Activated T-cell treated with anti-CD3 and anti-CD28 coated beads, Interleukin-2, amount 50 U/mL, for 4 hours (primary cell): ENCODE measurements around the gene REV1. TPM values are rescaled to one million over a fixed set of nuclear protein-coding genes. Genes with fewer than 3 reads are reported as not detected.
"Not testable (repeated sequence)": the region's sequence is repeated elsewhere in the genome, so short reads cannot be mapped to it uniquely, and the experiment has no call there.

Experiments used
- ATAC-seq, 2 donors: fragments of 200-7000 bp; cut with Tn5 transposase; one replicate each; pipeline ENCODE4 v1.10.0; 2021
- DNase-seq: peaks from one replicate; pipeline ENCODE4 v3.0.0-alpha.2; 2020
- H3K27me3 Mint-ChIP-seq: one replicate; pipeline ENCODE4 v1.8.0; 2021; ENCODE audit warnings: low read depth, mixed read lengths
- H3K36me3 Mint-ChIP-seq: one replicate; pipeline ENCODE4 v1.8.0; 2022; ENCODE audit warnings: mixed read lengths; ENCODE audit not compliant: insufficient read depth
- H3K4me1 Mint-ChIP-seq: one replicate; pipeline ENCODE4 v1.8.0; 2021; ENCODE audit warnings: low read depth, mixed read lengths
- H3K4me3 Mint-ChIP-seq: one replicate; pipeline ENCODE4 v1.8.0; 2021; ENCODE audit warnings: mild to moderate bottlenecking, moderate library complexity, mixed read lengths
- H3K9me3 Mint-ChIP-seq: one replicate; pipeline ENCODE4 v1.8.0; 2021; ENCODE audit warnings: mixed read lengths
- total RNA-seq, 3 donors: library from RNA; stranded (reverse); gene quantifications; one replicate each; pipeline ENCODE4 v1.2.1, GENCODE V29; 2021

The REV1 gene
- total RNA-seq, 3 donors from 2014 or later, result 22.0 to 26.8 (median 23.1) TPM

DNA sequence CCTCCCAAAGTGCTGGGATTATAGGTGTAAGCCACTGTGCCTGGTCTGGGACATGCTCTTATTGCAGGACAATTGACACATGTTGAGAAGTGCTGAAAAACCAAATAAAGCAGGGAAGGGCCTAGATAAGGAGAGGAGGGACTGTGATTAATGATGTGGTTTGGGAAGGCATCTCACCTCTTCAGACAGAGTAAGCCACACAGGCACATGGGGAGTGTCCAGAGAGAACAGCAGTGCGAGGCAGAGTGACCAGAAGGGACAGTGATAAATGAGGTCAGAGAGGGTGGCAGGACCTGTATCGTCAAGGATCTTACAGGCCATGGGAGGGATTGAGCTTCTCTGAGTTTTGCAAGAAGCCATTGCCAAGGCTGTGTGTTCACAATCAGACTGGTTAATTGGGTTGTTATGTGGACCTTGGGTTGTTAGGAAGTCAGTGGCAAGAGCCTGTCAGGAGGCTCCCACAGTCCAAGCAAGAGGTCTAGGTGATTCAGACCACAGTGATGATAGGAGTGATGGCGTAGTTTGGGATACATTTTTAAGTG, 94.2 kb downstream of the REV1 start:
- Mint-ChIP-seq H3K9me3 (no peaks in the 10 kb centered on the region), H3K4me3 (no peak overlapping the region), H3K36me3 (peaks cover 43% of the 10 kb centered on the region), H3K4me1 (no peaks in the 10 kb centered on the region), H3K27me3 (no peaks in the 10 kb centered on the region)
- no peak for ATAC-seq
- DNase-seq, result no peak

DNA sequence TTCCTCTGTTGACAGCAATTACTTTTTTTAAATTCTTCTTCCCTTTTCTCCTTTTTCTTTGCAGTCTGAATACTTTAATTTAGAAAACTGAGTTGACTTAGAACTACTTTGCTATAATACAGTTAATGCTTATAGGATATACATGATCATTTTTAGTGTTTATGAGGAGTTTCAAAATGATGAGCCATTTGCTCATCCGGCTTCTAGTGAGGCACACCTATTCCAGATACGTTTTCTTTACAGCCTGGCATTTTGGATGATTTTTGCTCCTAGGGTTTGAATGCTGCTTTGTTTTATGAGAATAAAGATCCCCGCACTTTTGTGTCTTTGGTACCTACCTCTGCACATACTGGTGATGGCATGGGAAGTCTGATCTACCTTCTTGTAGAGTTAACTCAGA, 99.9 kb downstream of the REV1 start:
- Mint-ChIP-seq H3K27me3 (no peaks in the 10 kb centered on the region), H3K4me1 (no peaks in the 10 kb centered on the region), H3K9me3 (no peaks in the 10 kb centered on the region), H3K36me3 (peaks cover 26% of the 10 kb centered on the region), H3K4me3 (no peak overlapping the region)
- no peak for ATAC-seq
- no peak for DNase-seq

DNA sequence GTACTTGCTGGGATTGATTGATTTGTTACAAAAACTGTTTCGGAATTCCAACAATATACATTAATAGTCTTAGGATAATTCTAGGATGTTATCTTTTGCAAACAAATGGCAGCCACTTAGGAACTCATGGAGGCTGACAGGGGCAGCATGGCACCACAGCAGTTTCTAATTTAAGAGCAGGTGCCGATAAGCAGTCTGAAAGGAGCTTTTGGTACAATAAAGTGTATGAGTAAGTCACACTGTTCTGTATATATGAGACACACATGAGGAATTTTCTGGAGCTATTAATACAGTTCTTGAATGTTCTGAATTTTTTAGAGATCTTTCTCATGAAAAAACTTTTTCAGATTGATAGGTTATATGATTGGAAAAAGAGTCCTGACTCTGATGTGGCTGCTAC, 100.4 kb downstream of the REV1 start:
- Mint-ChIP-seq H3K9me3 (no peaks in the 10 kb centered on the region), H3K4me1 (no peaks in the 10 kb centered on the region), H3K27me3 (no peaks in the 10 kb centered on the region), H3K4me3 (no peak overlapping the region), H3K36me3 (peaks cover 30% of the 10 kb centered on the region)
- ATAC-seq, result no peak
- DNase-seq, result no peak

DNA sequence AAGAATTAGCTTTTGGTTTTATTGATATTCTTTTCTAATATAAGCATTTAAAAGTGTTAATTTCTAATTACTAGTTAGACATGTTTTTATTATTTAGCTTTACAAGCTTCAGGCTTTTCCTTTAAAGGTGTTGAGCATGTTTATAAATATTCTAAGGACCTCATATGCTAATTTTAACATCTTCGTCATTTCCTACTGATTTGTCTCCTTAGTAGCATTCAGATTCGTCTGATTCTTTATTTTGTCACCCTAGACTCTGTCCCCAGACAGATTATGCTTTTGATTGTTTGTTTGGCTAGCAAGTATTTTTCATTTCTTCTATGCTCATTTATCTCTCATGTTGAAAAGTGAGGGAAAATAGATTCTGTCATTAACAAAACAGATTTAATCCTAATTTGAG, 100.9 kb downstream of the REV1 start:
- ATAC-seq (no peak), DNase-seq (no peak)
- Mint-ChIP-seq H3K4me1 (no peaks in the 10 kb centered on the region), H3K27me3 (no peaks in the 10 kb centered on the region), H3K36me3 (peaks cover 31% of the 10 kb centered on the region), H3K9me3 (no peaks in the 10 kb centered on the region), H3K4me3 (no peak overlapping the region)

DNA sequence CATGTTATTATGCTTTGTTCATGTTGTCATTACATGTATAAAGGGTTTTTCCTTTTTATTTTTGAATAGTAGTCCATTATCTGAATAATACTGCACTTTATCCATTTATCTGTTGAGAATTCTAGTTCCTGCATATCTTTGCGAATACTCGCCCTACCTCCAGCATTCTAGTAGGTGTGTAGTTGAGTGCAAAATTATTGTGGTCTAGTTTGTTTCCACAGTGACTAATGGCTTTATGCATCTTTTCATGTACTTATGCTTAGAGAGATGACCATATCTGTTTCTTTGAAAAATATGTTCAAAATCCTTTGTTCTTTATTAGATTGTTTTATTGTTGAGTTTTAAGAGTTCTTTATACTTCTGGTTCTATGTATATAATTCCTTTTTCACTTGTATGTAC, 103.8 kb downstream of the REV1 start:
- DNase-seq (no peak), ATAC-seq (no peak)
- Mint-ChIP-seq H3K4me3 (no peak overlapping the region), H3K27me3 (no peaks in the 10 kb centered on the region), H3K9me3 (no peaks in the 10 kb centered on the region), H3K36me3 (peaks cover 40% of the 10 kb centered on the region), H3K4me1 (no peaks in the 10 kb centered on the region)

DNA sequence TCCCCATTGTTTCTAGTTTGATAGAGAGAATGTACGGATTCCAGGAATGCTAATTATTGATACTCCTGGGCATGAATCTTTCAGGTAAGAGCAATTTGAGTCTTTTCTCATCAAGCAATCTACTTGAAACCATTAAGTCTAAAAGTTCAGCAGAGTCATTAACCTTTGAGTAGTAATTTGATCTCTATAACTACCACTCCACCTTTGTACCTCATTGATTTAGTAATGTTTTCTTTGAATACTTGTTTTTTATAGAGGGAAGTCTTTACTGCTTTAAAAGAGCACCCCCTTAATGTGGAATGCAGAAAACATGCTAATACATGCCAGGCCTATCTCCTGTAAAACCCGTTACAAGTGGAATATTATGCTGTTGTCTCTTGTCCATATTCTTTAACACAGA, 107.7 kb downstream of the REV1 start:
- Mint-ChIP-seq H3K27me3 (no peaks in the 10 kb centered on the region), H3K9me3 (no peaks in the 10 kb centered on the region), H3K4me3 (no peak overlapping the region), H3K36me3 (peaks cover 55% of the 10 kb centered on the region), H3K4me1 (peaks cover 9% of the 10 kb centered on the region)
- DNase-seq (no peak), ATAC-seq (no peak)

DNA sequence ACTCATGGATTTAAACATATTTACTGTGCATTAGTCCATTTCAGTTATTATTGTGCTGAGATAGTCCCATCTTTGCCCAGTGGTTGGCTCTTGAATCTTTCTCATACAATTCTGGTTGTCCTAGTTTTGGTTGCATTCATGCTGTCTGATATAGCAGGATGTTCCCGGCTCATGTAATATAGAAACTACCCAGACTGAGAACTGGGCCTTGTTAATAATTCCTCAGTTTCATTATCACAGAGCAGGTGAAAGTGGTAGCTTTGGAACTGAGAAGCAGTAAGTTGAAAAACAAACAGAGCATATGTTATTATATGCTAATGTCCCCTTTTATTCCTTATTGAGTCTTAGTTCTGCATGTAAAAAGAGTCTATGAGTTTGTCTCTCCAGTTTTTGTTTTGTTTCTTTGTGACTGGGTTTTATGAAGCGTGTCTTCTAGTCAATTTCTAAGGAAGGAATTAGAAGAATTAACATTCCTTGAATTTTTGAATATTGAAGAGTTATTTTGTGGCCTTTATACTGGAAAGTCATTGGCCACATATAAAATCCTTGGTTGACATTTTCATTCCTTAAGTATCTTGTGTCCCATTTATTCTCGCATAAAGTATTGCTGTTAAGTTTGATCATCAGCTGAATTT, 109.3 kb downstream of the REV1 start:
- DNase-seq (no peak), ATAC-seq (no peak)
- no peak overlapping the region for H3K4me3 Mint-ChIP-seq
- peaks cover 15% of the 10 kb centered on the region for H3K4me1 Mint-ChIP-seq
- H3K27me3 Mint-ChIP-seq, result no peaks in the 10 kb centered on the region
- H3K9me3 Mint-ChIP-seq, result no peaks in the 10 kb centered on the region
- peaks cover 58% of the 10 kb centered on the region for H3K36me3 Mint-ChIP-seq

DNA sequence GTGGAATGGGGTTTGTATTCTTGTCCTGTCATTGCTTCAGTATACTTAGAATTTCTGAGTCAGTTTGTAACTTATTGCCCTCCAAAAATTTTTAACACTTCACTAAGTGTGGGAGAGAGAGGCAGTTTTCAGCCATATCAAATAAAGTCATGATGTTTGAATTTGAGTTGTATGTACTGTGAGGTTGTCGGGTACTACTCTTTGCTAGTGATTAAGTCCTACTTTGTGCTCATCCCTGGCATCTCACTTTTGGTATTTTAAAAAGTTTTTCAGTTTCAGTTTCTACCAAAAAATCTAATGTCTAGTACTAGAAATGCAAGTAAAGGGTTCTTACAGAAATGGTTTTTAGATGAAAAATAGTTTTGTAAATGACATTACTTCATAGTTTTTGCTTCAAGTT, 111.9 kb downstream of the REV1 start:
- H3K9me3 Mint-ChIP-seq, result peaks cover 7% of the 10 kb centered on the region
- DNase-seq, result no peak
- peak; percentile 87 to 93 for ATAC-seq
- peaks cover 15% of the 10 kb centered on the region for H3K4me1 Mint-ChIP-seq
- H3K36me3 Mint-ChIP-seq, result peaks cover 69% of the 10 kb centered on the region
- H3K4me3 Mint-ChIP-seq, result no peak overlapping the region
- H3K27me3 Mint-ChIP-seq, result no peaks in the 10 kb centered on the region

DNA sequence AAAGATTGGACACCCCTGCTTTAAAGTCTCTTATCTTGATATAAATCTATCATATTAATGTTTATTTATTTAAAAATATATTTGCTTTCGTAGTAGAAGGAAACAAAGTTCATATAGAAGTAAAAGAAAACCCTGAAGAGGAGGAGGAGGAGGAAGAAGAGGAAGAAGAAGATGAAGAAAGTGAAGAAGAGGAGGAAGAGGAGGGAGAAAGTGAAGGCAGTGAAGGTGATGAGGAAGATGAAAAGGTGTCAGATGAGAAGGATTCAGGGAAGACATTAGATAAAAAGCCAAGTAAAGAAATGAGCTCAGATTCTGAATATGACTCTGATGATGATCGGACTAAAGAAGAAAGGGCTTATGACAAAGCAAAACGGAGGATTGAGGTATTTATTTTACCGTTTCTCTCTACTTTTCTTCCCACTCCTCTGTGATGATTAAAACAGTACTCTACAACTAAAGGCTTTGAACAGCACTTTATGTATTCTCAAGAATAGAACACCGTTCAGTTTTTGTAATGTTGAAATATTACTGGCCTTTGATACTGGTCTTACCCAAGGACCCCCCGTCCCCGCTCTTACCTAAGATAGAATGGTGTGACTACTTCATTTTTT, 113.5 kb downstream of the REV1 start:
- DNase-seq, result no peak
- peaks cover 73% of the 10 kb centered on the region for H3K36me3 Mint-ChIP-seq
- H3K4me3 Mint-ChIP-seq, result no peak overlapping the region
- peaks cover 15% of the 10 kb centered on the region for H3K4me1 Mint-ChIP-seq
- H3K9me3 Mint-ChIP-seq, result peaks cover 10% of the 10 kb centered on the region
- ATAC-seq, result no peak
- H3K27me3 Mint-ChIP-seq, result no peaks in the 10 kb centered on the region

DNA sequence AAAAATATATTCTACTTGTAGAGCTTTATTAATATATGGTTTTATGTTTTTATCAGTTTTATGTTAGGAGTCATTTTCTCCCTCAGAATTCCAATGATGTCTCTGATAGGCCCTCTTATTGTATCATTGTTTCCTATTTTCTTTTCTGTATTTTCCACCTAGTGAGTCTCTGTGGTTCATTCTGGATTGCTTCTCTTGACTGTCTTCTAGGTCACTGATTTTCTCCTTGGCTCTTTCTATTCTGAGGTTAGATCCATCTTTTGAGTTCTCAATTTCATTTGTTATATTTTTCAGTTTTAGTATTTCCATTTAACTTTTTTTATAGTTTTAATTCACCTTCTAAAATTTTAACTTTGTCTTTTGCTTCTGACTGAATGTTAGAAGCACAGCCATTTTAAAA, 115.1 kb downstream of the REV1 start:
- ATAC-seq (no peak), DNase-seq (no peak)
- no peak overlapping the region for H3K4me3 Mint-ChIP-seq
- H3K36me3 Mint-ChIP-seq, result peaks cover 69% of the 10 kb centered on the region
- peaks cover 13% of the 10 kb centered on the region for H3K4me1 Mint-ChIP-seq
- H3K27me3 Mint-ChIP-seq, result no peaks in the 10 kb centered on the region
- peaks cover 10% of the 10 kb centered on the region for H3K9me3 Mint-ChIP-seq

DNA sequence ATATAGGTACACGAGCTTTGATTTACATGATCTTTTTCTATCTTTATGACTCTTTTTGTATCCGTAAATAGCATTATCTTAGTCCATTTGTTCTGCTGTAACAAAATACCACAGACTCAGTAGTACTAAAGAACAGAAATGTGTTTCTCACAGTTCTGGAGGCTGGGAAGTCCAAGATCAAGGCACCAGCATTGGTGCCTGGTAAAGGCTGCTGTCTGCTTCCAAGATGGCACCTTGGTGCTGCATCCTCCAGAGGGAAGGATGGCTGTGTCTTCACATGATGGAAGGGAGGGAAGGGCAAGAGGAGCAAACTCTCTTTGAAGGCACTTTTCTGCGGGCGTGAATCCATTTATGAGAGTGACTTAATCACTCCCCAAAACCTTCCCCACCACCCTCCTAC, 116.7 kb downstream of the REV1 start:
- peaks cover 67% of the 10 kb centered on the region for H3K36me3 Mint-ChIP-seq
- no peak overlapping the region for H3K4me3 Mint-ChIP-seq
- DNase-seq (no peak), ATAC-seq (no peak)
- H3K27me3 Mint-ChIP-seq, result no peaks in the 10 kb centered on the region
- H3K4me1 Mint-ChIP-seq, result peaks cover 13% of the 10 kb centered on the region
- H3K9me3 Mint-ChIP-seq, result peaks cover 10% of the 10 kb centered on the region

DNA sequence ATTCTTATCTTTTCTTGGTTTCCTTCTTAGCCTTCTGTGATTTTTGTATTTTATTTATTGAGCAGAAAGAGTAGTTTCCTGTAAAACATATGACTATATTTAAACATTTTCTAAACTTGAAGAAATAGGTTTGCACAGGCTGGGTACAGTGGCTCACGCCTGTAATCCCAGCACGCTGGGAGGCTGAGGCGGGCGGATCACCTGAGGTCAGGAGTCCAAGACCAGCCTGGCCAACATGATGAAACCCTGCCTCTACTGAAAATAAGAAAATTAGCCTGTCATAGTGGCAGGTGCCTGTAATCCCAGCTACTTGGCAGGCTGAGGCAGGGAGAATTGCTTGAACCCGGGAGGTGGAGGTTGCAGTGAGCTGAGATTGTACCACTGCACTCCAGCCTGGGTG, 121.0 kb downstream of the REV1 start:
- H3K4me3 Mint-ChIP-seq, H3K27me3 Mint-ChIP-seq, H3K4me1 Mint-ChIP-seq, ATAC-seq, DNase-seq, H3K9me3 Mint-ChIP-seq: not testable (repeated sequence)
- H3K36me3 Mint-ChIP-seq, result peaks cover 55% of the 10 kb centered on the region

DNA sequence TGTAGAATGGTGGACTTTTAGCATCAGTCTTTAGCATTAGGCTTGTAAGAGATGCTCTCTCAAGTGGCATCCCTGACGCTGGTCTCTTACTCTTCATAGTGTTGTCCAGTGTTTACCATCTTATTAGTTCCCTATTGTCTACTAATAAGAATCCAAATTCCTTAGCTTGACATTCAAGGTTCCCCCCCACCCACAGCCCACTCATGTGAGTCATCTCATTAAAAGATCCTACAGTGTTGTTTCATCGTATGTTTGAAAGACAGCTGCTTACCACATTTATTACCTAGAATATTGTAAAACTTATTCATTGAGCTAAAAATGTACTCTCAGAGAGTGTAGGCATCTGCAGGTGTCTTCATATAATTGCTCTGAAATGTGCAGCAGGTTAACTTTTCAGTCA, 124.2 kb downstream of the REV1 start:
- ATAC-seq (no peak), DNase-seq (no peak)
- H3K4me3 Mint-ChIP-seq, result no peak overlapping the region
- no peaks in the 10 kb centered on the region for H3K27me3 Mint-ChIP-seq
- peaks cover 51% of the 10 kb centered on the region for H3K36me3 Mint-ChIP-seq
- no peaks in the 10 kb centered on the region for H3K9me3 Mint-ChIP-seq
- H3K4me1 Mint-ChIP-seq, result no peaks in the 10 kb centered on the region

DNA sequence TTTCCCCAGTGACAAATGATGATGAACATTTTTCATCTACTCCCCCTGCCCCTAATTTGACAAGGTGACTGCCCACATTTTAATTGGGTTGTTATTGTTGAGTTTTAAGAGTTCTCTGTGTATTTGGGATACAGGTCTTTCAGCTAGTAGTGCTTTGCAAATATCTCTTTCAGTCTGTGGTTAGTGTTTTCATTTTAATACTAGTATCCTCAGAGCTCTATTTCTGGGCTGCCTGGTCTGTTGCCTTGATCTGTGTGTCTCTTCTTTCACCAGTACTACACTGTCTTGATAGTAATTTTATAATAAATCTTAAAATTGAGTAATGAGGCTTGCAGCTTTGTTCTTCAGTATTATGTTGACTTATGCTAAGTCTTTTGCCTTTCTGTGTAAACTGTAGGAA, 133.0 kb downstream of the REV1 start:
- ATAC-seq (no peak), DNase-seq (no peak)
- Mint-ChIP-seq H3K4me3 (no peak overlapping the region), H3K36me3 (peaks cover 13% of the 10 kb centered on the region), H3K4me1 (peaks cover 36% of the 10 kb centered on the region), H3K27me3 (no peaks in the 10 kb centered on the region), H3K9me3 (no peaks in the 10 kb centered on the region)

DNA sequence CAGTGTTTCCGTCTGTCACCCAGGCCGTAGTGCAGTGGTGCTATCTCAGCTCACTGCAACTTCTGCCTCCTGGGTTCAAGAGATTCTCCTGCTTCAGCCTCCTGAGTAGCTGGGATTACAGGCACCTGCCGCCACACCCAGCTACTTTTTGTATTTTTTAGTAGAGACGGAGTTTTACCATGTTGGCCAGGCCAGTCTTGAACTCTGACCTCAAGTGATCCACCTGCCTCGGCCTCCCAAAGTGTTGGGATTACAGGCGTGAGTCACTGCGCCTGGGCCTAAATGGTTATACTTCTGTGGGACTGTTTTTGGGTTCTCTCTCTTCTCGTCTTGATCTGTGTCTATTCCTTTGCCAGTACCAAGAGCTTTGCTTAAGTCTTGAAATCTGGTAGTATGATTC, 135.0 kb downstream of the REV1 start:
- peaks cover 50% of the 10 kb centered on the region for H3K4me1 Mint-ChIP-seq
- not testable (repeated sequence) for H3K4me3 Mint-ChIP-seq, H3K9me3 Mint-ChIP-seq, ATAC-seq, DNase-seq, H3K27me3 Mint-ChIP-seq, H3K36me3 Mint-ChIP-seq
